ENCODE measurements around the gene ADAM8.

DNA sequence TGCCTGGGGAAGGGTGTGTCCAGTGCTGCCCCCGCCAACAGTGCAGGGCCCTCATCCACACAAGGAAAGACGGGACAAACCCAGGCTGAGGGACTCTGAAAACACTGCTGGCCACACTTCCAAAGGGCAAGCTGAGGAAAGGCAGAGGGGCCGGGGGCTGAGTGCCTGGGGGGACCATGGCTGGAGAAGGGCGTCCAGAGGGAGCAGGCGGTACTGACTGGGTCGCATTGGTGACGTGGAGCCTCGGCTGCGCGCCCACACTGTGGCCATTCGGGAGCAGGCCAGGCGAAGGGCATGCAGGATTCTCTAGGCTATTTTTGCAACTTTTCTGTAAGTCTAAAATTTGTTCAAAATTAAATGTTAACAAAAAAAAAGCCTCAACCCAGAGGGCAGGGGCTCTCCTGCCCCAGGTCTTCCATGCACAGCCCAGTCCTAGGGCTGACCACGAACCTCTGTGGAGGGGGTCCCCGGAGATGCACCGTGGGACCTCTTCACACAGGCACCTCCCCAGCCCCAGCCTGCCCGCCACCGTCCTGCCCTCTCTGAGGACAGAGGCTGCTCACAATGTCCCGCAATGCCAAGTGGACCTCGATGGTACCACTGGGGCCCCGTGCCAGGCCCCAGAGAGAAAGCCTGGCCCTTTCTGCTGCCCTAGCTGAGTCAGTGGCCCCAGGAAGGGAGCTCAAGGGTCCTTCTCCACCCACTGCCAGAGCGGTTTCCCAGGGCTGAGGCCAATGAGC, 10.4 kb downstream of the ADAM8 start:
- no peak for TF ChIP-seq TAF1 (IDR thresholded peaks at IDR 0.05; ENCODE audit: borderline replicate concordance, low read depth, low read length)
- TF ChIP-seq EP300 (IDR thresholded peaks at IDR 0.05; ENCODE audit: borderline replicate concordance in 1 of 2, low read depth in 1 of 2, low read length in 1 of 2), result no peak
- TF ChIP-seq, protein P1, sequence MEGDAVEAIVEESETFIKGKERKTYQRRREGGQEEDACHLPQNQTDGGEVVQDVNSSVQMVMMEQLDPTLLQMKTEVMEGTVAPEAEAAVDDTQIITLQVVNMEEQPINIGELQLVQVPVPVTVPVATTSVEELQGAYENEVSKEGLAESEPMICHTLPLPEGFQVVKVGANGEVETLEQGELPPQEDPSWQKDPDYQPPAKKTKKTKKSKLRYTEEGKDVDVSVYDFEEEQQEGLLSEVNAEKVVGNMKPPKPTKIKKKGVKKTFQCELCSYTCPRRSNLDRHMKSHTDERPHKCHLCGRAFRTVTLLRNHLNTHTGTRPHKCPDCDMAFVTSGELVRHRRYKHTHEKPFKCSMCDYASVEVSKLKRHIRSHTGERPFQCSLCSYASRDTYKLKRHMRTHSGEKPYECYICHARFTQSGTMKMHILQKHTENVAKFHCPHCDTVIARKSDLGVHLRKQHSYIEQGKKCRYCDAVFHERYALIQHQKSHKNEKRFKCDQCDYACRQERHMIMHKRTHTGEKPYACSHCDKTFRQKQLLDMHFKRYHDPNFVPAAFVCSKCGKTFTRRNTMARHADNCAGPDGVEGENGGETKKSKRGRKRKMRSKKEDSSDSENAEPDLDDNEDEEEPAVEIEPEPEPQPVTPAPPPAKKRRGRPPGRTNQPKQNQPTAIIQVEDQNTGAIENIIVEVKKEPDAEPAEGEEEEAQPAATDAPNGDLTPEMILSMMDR (IDR thresholded peaks at IDR 0.05), result no peak
- no peak for TF ChIP-seq POLR2AphosphoS5 (IDR thresholded peaks at IDR 0.05; ENCODE audit: low read depth, low read length)
- no peak for TF ChIP-seq NRF1 (IDR thresholded peaks at IDR 0.05; ENCODE audit: low read depth, low read length)
- TF ChIP-seq MAX (IDR thresholded peaks at IDR 0.05; ENCODE audit: low read depth), result no peak
- no peak for TF ChIP-seq RAD21 (IDR thresholded peaks at IDR 0.05; ENCODE audit: low read length)
- TF ChIP-seq EZH2phosphoT487 (IDR thresholded peaks at IDR 0.05; ENCODE audit: borderline replicate concordance, low read depth), result no peak
- TF ChIP-seq JUND (IDR thresholded peaks at IDR 0.05), result no peak
- no peak for TF ChIP-seq MXI1 (IDR thresholded peaks at IDR 0.05; ENCODE audit: low read depth, low read length)
- no peak for TF ChIP-seq GABPA (IDR thresholded peaks at IDR 0.05; ENCODE audit: low read depth)
